Erythroblast (primary cell): ENCODE measurements around the gene CNBP.
"Not testable (repeated sequence)": the region's sequence is repeated elsewhere in the genome, so short reads cannot be mapped to it uniquely, and the experiment has no call there.

Source experiments
- DNase-seq, 2 experiments: peaks; one replicate each; lab custom pipeline; 2025; lab: John Stamatoyannopoulos, UW
- GATA1 ChIP-seq: IDR thresholded peaks from 2 replicates; pipeline ENCODE4 v1.6.1; 2011; ENCODE audit warnings: low read depth, mild to moderate bottlenecking, control low read depth, low read length, moderate library complexity
- POLR2A ChIP-seq: IDR thresholded peaks from 2 replicates; pipeline ENCODE4 v1.6.1; 2011; ENCODE audit warnings: mild to moderate bottlenecking, low read length

The CNBP gene

GRCh38 chr3:129183569-129184395 is at the start of gene CNBP:
Gene CNBP (minus strand): TSS chr3:129183896. CDS start chr3:129171757, 12,139 bp downstream.
- no peak for TF ChIP-seq GATA1
- TF ChIP-seq POLR2A, result peak; percentile 98
- DNase-seq, result peak; percentile 98

GRCh38 chr3:129231331-129232119 is 47.8 kb upstream of the CNBP start:
- TF ChIP-seq POLR2A (no peak), GATA1 (no peak)
- DNase-seq, result no peak

- peak; percentile 78 to 85 for DNase-seq
- no peak for TF ChIP-seq GATA1
- TF ChIP-seq POLR2A, result peak; percentile 38
Measured at GRCh38 chr3:129230311-129231019, 46.8 kb upstream of the CNBP start.

GRCh38 chr3:129228891-129229585 is 45.3 kb upstream of the CNBP start:
- no peak for TF ChIP-seq GATA1
- TF ChIP-seq POLR2A, result no peak
- peak; percentile 42 to 53 for DNase-seq

- TF ChIP-seq POLR2A (no peak), GATA1 (no peak)
- DNase-seq, result peak; percentile 50 to 58
Measured at GRCh38 chr3:129226374-129226773, 42.7 kb upstream of the CNBP start.

GRCh38 chr3:129224984-129225393 is 41.3 kb upstream of the CNBP start:
- TF ChIP-seq POLR2A, result peak; percentile 14
- TF ChIP-seq GATA1, result no peak
- DNase-seq, result peak; percentile 36 to 45

- DNase-seq, result not testable (repeated sequence)
Measured at GRCh38 chr3:129224387-129224786, 40.7 kb upstream of the CNBP start.

GRCh38 chr3:129218742-129219141 is 35.0 kb upstream of the CNBP start:
- TF ChIP-seq GATA1 (no peak), POLR2A (no peak)
- DNase-seq, result no peak

- TF ChIP-seq GATA1 (no peak), POLR2A (no peak)
- no peak for DNase-seq
Measured at GRCh38 chr3:129213238-129213637, 29.5 kb upstream of the CNBP start.

- DNase-seq, result peak in 1 of 2 experiments; percentile 57
- no peak for TF ChIP-seq POLR2A
- TF ChIP-seq GATA1, result no peak
Measured at GRCh38 chr3:129211772-129212171, 28.1 kb upstream of the CNBP start.

GRCh38 chr3:129211345-129211744 is 27.6 kb upstream of the CNBP start:
- DNase-seq, result no peak
- TF ChIP-seq GATA1 (no peak), POLR2A (no peak)

GRCh38 chr3:129207479-129207878 is 23.8 kb upstream of the CNBP start:
- TF ChIP-seq POLR2A (no peak), GATA1 (no peak)
- no peak for DNase-seq
